OCI-LY1 (cell line): ENCODE measurements around the gene HIRA.

Experiments used
- EZH2 ChIP-seq: fragments of 200-600 bp; sonication (generic), shearing (Covaris generic); IDR thresholded peaks from 2 replicates; pipeline ENCODE4 v1.8.0; 2017; ENCODE audit warnings: borderline replicate concordance, mixed run types, mild to moderate bottlenecking, antibody characterized with exemption, low read length, moderate library complexity, mixed read lengths
- TF ChIP-seq, protein P1 (sequence below): fragments of 200-600 bp; sonication (generic), shearing (Covaris generic); IDR thresholded peaks from 2 replicates; pipeline ENCODE4 v1.5.1; 2017; ENCODE audit warnings: mild to moderate bottlenecking, antibody characterized with exemption, low read length, moderate library complexity, mixed read lengths

DNA sequence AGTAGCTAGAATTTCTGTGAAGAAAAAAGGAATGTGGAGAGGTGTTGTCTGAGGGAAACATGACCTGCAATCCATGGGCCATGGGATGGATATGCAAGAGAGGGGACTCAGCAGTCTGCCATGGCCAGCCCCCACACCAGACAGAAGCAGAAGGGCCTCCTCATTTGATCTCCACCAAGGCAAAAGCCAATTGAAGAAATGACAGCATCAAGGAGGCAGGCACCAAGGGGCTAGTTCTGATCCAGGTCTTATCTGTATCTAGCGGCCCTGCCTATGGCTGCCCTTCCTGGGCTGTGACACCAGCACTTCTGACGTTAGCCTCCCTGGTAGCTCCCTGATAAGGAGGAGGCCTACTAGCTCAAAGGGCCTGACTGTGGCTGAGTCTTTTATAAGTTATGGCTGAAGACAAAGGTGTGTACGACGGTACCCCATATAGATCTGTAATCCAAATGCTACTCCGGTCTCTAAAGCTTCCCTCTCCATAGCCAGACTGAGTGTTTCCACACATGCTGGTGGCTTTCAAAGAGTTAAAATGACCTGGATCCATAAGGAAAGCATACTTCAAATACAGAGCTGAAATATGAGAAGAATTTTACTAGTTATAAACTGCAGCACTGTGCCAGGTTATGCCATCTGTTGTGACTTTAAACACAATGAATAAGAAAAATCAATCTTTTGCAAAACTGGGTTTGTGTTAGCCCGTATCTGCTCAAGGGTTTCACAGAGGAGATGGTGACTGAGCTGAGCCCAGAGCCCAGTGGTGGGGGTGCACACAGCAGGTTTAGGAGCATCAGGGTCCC is 34.4 kb downstream of the HIRA start:
- no peak for TF ChIP-seq EZH2
- TF ChIP-seq, protein P1, sequence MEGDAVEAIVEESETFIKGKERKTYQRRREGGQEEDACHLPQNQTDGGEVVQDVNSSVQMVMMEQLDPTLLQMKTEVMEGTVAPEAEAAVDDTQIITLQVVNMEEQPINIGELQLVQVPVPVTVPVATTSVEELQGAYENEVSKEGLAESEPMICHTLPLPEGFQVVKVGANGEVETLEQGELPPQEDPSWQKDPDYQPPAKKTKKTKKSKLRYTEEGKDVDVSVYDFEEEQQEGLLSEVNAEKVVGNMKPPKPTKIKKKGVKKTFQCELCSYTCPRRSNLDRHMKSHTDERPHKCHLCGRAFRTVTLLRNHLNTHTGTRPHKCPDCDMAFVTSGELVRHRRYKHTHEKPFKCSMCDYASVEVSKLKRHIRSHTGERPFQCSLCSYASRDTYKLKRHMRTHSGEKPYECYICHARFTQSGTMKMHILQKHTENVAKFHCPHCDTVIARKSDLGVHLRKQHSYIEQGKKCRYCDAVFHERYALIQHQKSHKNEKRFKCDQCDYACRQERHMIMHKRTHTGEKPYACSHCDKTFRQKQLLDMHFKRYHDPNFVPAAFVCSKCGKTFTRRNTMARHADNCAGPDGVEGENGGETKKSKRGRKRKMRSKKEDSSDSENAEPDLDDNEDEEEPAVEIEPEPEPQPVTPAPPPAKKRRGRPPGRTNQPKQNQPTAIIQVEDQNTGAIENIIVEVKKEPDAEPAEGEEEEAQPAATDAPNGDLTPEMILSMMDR = no peak
